Fibroblast of lung (primary cell): ENCODE results near the gene ATP10D.

ENCODE experiments used
- CTCF ChIP-seq, 2 donors: IDR thresholded peaks in 1 of 2; conservative IDR thresholded peaks in 1 of 2; 1 replicate in 1 of 2; 2 replicates in 1 of 2; pipeline ENCODE4 v1.5.1; 2011 to 2012; ENCODE audit warnings: low read length in 2 of 2, control low read depth in 1 of 2, inconsistent platforms in 1 of 2, low read depth in 1 of 2, mild to moderate bottlenecking in 1 of 2
- EZH2 ChIP-seq: IDR thresholded peaks from 2 replicates; pipeline ENCODE4 v1.5.1; 2012; ENCODE audit warnings: low read length, control low read depth, mild to moderate bottlenecking; ENCODE audit errors: missing control alignments

GRCh38 chr4:47451657-47452056 lies 33.4 kb upstream of the ATP10D start:
- TF ChIP-seq CTCF (conservative IDR thresholded peaks at IDR 0.05 in 1 of 2, IDR thresholded peaks at IDR 0.05 in 1 of 2; ENCODE audit: low read depth in 1 of 2, low read length in 2 of 2), result no peak
- no peak for TF ChIP-seq EZH2
